Measurements from ENCODE around the gene ARID4B. TPM values are rescaled to one million over a fixed set of nuclear protein-coding genes. Genes with fewer than 3 reads are reported as not detected.

The ARID4B gene
- total RNA-seq, 1 donor from 2014 or later, result 15.7 TPM

DNA sequence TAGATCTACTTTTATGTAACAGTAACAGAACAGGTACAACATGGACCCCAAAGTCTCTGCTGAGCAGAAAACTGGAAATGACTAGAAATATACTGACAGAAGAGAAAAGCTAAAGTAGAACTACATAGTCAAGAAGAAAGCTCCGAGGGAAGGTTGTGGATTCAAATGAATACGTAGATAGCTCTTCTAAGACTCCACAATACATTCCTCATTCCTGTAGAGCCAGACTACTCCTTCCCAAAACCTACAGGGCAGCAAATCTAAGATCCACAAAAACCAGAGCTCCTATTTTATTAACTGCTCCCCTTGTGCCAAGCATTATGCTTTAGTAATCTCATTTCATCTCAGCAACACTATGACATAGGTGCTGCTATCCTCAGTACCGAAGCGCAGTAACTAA is 35.2 kb downstream of the ARID4B start:
- intact Hi-C loops (cut with micrococcal nuclease), result no loop called here
- H3K27ac ChIP-seq (replicated peaks), result no peak overlapping the region
- no peak for DNase-seq
- H3K9me3 ChIP-seq (replicated peaks), result peaks cover 9% of the 10 kb centered on the region
- H3K4me3 ChIP-seq, result no peak overlapping the region
- no peaks in the 10 kb centered on the region for H3K27me3 ChIP-seq (ENCODE audit: low read depth)
- TF ChIP-seq, protein P1, sequence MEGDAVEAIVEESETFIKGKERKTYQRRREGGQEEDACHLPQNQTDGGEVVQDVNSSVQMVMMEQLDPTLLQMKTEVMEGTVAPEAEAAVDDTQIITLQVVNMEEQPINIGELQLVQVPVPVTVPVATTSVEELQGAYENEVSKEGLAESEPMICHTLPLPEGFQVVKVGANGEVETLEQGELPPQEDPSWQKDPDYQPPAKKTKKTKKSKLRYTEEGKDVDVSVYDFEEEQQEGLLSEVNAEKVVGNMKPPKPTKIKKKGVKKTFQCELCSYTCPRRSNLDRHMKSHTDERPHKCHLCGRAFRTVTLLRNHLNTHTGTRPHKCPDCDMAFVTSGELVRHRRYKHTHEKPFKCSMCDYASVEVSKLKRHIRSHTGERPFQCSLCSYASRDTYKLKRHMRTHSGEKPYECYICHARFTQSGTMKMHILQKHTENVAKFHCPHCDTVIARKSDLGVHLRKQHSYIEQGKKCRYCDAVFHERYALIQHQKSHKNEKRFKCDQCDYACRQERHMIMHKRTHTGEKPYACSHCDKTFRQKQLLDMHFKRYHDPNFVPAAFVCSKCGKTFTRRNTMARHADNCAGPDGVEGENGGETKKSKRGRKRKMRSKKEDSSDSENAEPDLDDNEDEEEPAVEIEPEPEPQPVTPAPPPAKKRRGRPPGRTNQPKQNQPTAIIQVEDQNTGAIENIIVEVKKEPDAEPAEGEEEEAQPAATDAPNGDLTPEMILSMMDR (IDR thresholded peaks at IDR 0.05; ENCODE audit: borderline replicate concordance), result no peak
- H3K36me3 ChIP-seq, result no peaks in the 10 kb centered on the region
- H3K4me1 ChIP-seq, result peaks cover 53% of the 10 kb centered on the region

GRCh38 chr1:235291599-235292091 is 36.3 kb downstream of the ARID4B start:
- DNase-seq, result no peak
- Histone ChIP-seq H3K9me3 (replicated peaks) (no peaks in the 10 kb centered on the region), H3K27ac (replicated peaks) (no peak overlapping the region), H3K27me3 (ENCODE audit: low read depth) (no peaks in the 10 kb centered on the region), H3K36me3 (no peaks in the 10 kb centered on the region), H3K4me3 (no peak overlapping the region), H3K4me1 (peaks cover 62% of the 10 kb centered on the region)
- intact Hi-C loops (cut with micrococcal nuclease), result no loop called here
- TF ChIP-seq, protein P1 (IDR thresholded peaks at IDR 0.05; ENCODE audit: borderline replicate concordance), result no peak

DNA sequence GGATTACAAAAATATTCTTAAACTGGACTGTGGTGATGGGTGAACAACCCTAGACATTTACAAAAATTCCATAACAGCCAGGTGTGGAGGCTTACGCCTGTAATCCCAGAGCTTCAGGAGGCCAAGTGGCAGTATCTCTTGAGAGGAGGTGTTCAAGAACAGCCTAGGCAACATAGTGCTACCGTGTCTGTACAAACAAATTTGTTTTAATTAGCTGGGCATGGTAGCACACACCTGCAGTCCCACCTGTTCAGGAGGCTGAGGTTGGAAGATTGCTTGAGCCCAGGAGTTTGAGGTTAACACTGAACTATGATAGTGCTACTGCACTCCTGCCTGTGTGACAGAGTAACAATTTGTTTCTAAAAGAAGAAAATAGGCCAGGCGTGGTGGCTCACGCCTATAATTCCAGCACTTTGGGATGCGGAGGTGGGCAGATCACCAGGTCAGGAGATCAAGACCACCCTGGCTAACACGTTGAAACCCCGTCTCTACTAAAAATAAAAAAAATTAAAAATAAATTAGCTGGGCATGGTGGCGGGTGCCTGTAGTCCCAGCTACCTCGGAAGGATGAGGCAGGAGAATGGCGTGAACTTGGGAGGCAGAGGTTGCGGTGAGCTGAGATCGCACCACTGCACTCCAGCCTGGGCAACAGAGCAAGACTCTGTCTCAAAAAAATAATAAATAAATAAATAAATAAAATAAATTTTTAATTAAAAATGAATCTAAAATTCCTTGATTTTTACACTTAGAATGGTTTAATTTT is 37.1 kb downstream of the ARID4B start:
- DNase-seq, result no peak
- Histone ChIP-seq H3K36me3 (no peaks in the 10 kb centered on the region), H3K27ac (replicated peaks) (no peak overlapping the region), H3K27me3 (ENCODE audit: low read depth) (no peaks in the 10 kb centered on the region), H3K4me1 (peaks cover 68% of the 10 kb centered on the region), H3K9me3 (replicated peaks) (no peaks in the 10 kb centered on the region), H3K4me3 (no peak overlapping the region)
- intact Hi-C loops (cut with micrococcal nuclease), result no loop called here
- TF ChIP-seq, protein P1 (IDR thresholded peaks at IDR 0.05; ENCODE audit: borderline replicate concordance), result no peak

- no peak overlapping the region for H3K27ac ChIP-seq (replicated peaks)
- H3K9me3 ChIP-seq (replicated peaks), result no peaks in the 10 kb centered on the region
- TF ChIP-seq, protein P1 (IDR thresholded peaks at IDR 0.05; ENCODE audit: borderline replicate concordance), result no peak
- H3K4me3 ChIP-seq, result no peak overlapping the region
- peaks cover 71% of the 10 kb centered on the region for H3K4me1 ChIP-seq
- H3K27me3 ChIP-seq (ENCODE audit: low read depth), result no peaks in the 10 kb centered on the region
- DNase-seq, result no peak
- H3K36me3 ChIP-seq, result no peaks in the 10 kb centered on the region
- intact Hi-C loops (cut with micrococcal nuclease), result no loop called here
Observed at GRCh38 chr1:235289859-235290739, 37.9 kb downstream of the ARID4B start.

DNA sequence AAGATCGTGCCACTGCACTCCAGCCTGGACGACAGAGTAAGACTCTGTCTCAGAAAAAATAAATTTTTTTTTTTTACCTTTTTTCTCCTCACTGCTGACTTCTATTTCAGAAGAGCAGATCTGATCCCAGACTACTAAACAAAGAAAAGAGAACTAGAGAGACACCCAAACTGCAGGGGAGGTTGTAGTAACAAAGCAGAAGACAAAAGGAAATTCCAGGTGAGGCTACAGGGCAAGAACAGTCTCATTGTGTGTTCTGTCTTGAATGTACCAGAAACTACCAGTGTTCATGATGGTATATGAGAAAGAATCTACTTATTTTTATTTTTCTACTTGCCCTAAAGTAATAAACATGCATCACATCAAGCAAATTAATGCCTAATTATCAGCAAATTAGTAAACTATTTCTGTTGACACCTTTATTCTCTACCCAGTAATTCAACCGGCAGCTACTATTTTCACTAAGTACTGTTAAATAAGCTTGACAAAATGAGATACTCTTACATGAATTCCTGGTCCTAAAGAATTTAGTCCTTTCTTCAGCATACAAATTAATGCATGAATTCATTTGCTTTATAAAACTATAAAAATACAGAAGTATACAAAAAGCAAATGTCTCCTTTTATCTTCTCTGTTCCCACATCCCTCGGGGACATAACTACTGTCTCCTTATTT is 40.6 kb downstream of the ARID4B start:
- no peaks in the 10 kb centered on the region for H3K36me3 ChIP-seq
- no peak overlapping the region for H3K27ac ChIP-seq (replicated peaks)
- H3K4me3 ChIP-seq, result no peak overlapping the region
- H3K4me1 ChIP-seq, result peaks cover 65% of the 10 kb centered on the region
- no peaks in the 10 kb centered on the region for H3K9me3 ChIP-seq (replicated peaks)
- no peaks in the 10 kb centered on the region for H3K27me3 ChIP-seq (ENCODE audit: low read depth)
- DNase-seq, result no peak
- TF ChIP-seq, protein P1 (IDR thresholded peaks at IDR 0.05; ENCODE audit: borderline replicate concordance), result no peak
- intact Hi-C loops (cut with micrococcal nuclease), result no loop called here
